Endothelial cell of umbilical vein (primary cell): ENCODE measurements around the gene SERINC2.

Source experiments
- MYC ChIP-seq: IDR thresholded peaks from one replicate; pipeline ENCODE4 v1.6.1; 2011; ENCODE audit warnings: mild to moderate bottlenecking, low read depth, low read length
- POLR2A ChIP-seq: IDR thresholded peaks from 2 replicates; pipeline ENCODE4 v1.6.1; 2012; ENCODE audit warnings: low read depth, mild to moderate bottlenecking, control low read depth, low read length
- POLR2AphosphoS5 ChIP-seq: IDR thresholded peaks from 2 replicates; pipeline ENCODE4 v1.6.1; 2012; ENCODE audit warnings: low read depth, mild to moderate bottlenecking, control low read depth, low read length, moderate library complexity; ENCODE audit not compliant: insufficient read depth
- TF ChIP-seq, protein P1 (sequence below), 2 donors: IDR thresholded peaks; 1 replicate in 1 of 2; 2 replicates in 1 of 2; pipeline ENCODE4 v1.5.1; 2011; ENCODE audit warnings: low read length in 2 of 2, mild to moderate bottlenecking in 2 of 2, moderate library complexity in 2 of 2, control low read depth in 1 of 2, inconsistent platforms in 1 of 2, low read depth in 1 of 2; ENCODE audit not compliant: insufficient read depth in 1 of 2; ENCODE audit errors: extremely low read depth in 1 of 2

DNA sequence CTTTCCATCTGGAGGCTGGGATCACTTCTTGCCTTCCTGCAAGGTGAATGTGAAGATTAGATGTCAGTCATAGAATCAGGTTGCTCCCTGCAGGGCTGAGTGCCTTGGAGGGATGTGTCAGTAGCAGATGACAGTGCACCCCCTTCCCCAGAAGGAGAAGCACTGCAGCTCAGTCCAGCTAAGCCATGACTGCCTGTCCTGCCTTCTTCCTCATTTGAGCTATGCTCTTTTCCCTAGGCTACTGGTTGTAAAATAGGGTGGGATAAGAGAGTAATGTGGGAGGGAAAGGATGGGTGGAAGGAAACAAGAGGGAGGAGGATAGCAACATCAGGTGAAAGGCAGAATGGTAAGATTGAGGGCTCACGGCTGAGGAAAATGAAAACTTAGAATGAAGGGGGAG is 29.0 kb upstream of the SERINC2 start:
- TF ChIP-seq, protein P1, sequence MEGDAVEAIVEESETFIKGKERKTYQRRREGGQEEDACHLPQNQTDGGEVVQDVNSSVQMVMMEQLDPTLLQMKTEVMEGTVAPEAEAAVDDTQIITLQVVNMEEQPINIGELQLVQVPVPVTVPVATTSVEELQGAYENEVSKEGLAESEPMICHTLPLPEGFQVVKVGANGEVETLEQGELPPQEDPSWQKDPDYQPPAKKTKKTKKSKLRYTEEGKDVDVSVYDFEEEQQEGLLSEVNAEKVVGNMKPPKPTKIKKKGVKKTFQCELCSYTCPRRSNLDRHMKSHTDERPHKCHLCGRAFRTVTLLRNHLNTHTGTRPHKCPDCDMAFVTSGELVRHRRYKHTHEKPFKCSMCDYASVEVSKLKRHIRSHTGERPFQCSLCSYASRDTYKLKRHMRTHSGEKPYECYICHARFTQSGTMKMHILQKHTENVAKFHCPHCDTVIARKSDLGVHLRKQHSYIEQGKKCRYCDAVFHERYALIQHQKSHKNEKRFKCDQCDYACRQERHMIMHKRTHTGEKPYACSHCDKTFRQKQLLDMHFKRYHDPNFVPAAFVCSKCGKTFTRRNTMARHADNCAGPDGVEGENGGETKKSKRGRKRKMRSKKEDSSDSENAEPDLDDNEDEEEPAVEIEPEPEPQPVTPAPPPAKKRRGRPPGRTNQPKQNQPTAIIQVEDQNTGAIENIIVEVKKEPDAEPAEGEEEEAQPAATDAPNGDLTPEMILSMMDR (IDR thresholded peaks at IDR 0.05; ENCODE audit: extremely low read depth in 1 of 2, insufficient read depth in 1 of 2, low read depth in 1 of 2, low read length in 2 of 2), result no peak
- no peak for TF ChIP-seq POLR2A
- TF ChIP-seq POLR2AphosphoS5, result no peak
- TF ChIP-seq MYC, result no peak
